ENCODE data around the gene PRDM5. TPM values are rescaled to one million over a fixed set of nuclear protein-coding genes. Genes with fewer than 3 reads are reported as not detected.
A peak's percentile ranks its signal among the peaks of the same experiment; 100 is the strongest.

Gene PRDM5
- total RNA-seq, 1 donor from 2014 or later, result 16.6 TPM

DNA sequence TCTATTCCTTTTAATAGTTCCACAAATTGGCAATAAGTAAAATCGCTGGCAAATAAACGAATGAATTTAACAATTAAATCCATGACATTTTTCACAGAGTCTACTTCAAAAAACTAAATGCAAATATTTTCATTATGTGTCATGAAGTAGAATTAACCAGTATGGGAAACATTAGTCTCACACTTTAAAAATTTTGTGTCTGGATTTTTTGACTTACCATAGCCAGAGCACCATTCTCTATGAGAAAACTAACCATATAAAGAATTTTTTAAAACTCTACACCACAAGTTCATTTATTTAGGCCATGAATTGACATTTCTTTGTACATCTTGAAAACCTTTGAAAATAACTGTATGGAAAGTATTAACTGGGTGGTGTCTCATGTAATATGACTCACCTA lies 41.2 kb downstream of the PRDM5 start:
- Mint-ChIP-seq H3K36me3 (ENCODE audit: unreplicated experiment) (peaks cover 3% of the 10 kb centered on the region), H3K4me1 (ENCODE audit: low read depth, unreplicated experiment) (no peaks in the 10 kb centered on the region), H3K27ac (ENCODE audit: unreplicated experiment) (no peak overlapping the region), H3K4me3 (ENCODE audit: unreplicated experiment) (no peak overlapping the region), H3K9me3 (ENCODE audit: unreplicated experiment) (peaks cover 1% of the 10 kb centered on the region), H3K27me3 (ENCODE audit: unreplicated experiment) (no peaks in the 10 kb centered on the region)
- DNase-seq, result no peak
- TF ChIP-seq, protein P1, sequence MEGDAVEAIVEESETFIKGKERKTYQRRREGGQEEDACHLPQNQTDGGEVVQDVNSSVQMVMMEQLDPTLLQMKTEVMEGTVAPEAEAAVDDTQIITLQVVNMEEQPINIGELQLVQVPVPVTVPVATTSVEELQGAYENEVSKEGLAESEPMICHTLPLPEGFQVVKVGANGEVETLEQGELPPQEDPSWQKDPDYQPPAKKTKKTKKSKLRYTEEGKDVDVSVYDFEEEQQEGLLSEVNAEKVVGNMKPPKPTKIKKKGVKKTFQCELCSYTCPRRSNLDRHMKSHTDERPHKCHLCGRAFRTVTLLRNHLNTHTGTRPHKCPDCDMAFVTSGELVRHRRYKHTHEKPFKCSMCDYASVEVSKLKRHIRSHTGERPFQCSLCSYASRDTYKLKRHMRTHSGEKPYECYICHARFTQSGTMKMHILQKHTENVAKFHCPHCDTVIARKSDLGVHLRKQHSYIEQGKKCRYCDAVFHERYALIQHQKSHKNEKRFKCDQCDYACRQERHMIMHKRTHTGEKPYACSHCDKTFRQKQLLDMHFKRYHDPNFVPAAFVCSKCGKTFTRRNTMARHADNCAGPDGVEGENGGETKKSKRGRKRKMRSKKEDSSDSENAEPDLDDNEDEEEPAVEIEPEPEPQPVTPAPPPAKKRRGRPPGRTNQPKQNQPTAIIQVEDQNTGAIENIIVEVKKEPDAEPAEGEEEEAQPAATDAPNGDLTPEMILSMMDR (IDR thresholded peaks at IDR 0.05; ENCODE audit: partially characterized antibody, unreplicated experiment), result no peak

DNA sequence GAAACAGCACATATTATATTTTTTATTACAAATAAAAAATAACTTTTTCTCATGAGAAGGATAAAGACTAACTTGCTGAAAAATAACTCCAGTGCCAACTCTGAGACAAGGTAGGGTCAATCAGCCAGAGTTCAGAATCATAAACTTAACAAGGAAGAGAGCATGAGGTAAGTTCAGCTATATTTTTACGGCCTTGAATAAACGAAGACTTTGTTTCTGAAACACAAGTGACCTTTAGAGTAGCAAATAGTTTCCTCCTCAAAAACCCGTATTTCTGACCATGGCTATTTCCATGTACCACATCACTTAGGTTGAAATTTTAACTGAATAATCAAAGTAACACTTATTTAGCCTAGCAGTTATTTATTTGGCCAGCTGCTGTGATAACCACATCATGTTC lies 45.5 kb downstream of the PRDM5 start:
- no peak overlapping the region for H3K27ac Mint-ChIP-seq (ENCODE audit: unreplicated experiment)
- DNase-seq, result no peak
- no peaks in the 10 kb centered on the region for H3K27me3 Mint-ChIP-seq (ENCODE audit: unreplicated experiment)
- no peak overlapping the region for H3K4me3 Mint-ChIP-seq (ENCODE audit: unreplicated experiment)
- peaks cover 3% of the 10 kb centered on the region for H3K36me3 Mint-ChIP-seq (ENCODE audit: unreplicated experiment)
- peaks cover 1% of the 10 kb centered on the region for H3K9me3 Mint-ChIP-seq (ENCODE audit: unreplicated experiment)
- TF ChIP-seq, protein P1 (IDR thresholded peaks at IDR 0.05; ENCODE audit: partially characterized antibody, unreplicated experiment), result no peak
- H3K4me1 Mint-ChIP-seq (ENCODE audit: low read depth, unreplicated experiment), result peaks cover 10% of the 10 kb centered on the region

DNA sequence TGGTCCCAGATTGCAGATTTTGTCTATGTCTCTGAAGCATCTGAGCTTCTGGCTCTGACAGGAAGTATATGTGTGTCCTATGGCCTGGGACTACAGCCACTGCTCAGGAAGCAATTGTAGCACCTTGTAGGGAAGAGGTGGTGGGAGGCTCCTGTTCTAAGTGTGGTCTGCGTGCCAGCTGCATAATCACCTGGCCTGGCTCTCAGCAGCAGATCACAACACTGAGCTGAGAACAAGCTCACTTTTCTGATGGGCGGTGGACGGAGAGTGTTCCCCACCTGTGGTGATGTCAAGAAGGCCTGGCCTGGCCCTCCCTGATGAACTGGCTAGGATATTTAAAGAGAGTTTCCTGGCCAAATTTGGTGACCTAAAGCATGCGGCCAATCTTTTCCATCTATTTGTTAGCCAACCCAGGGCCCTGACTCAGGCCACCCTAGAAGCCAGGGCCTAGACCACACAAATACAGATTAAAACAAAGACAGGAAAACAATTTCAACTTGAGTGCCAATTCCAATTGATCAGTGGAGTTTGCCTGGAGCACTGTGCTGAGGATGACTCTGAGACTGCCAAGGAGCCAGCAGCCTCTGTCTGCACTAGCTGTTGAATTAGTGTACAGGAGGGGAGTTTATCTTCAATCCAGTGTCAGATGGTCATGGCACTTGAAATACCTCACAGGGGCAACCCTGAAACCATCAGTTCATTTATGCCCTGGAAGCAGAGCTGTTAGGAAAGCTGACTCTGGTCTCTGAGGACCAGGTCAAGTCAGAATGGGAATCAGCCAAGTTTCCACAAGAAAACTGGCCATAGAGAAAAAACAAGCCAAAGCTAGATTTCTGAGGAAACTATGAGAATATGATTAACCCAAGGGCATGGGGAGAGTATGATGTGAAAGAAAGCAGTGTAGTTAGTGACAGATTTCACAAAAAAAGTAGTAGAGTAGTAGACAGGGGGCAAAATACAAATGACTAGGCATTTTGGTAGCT lies 47.4 kb downstream of the PRDM5 start:
- Mint-ChIP-seq H3K9me3 (ENCODE audit: unreplicated experiment) (no peaks in the 10 kb centered on the region), H3K4me1 (ENCODE audit: low read depth, unreplicated experiment) (peaks cover 10% of the 10 kb centered on the region), H3K27ac (ENCODE audit: unreplicated experiment) (no peak overlapping the region), H3K36me3 (ENCODE audit: unreplicated experiment) (no peaks in the 10 kb centered on the region), H3K4me3 (ENCODE audit: unreplicated experiment) (no peak overlapping the region), H3K27me3 (ENCODE audit: unreplicated experiment) (no peaks in the 10 kb centered on the region)
- TF ChIP-seq, protein P1 (IDR thresholded peaks at IDR 0.05; ENCODE audit: partially characterized antibody, unreplicated experiment), result no peak
- DNase-seq, result no peak

DNA sequence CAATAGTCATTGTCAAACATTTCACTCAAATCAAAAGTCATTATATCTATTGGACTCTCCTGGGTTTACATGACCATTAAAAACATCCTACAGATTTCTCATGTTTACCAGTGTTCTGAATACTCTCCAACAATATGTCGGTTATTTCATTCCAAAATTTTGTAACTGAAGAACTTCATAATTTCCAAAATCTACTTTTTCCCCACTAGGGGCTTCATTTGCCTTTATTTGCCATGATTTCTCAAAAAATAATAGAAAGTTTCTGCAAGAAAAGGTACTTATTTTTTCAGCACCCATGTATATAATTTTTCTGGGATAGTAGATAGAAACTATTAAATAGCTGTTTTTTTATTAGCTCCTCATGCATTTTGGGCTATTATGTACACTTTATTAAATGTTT lies 49.0 kb downstream of the PRDM5 start:
- no peak overlapping the region for H3K27ac Mint-ChIP-seq (ENCODE audit: unreplicated experiment)
- H3K4me3 Mint-ChIP-seq (ENCODE audit: unreplicated experiment), result no peak overlapping the region
- TF ChIP-seq, protein P1 (IDR thresholded peaks at IDR 0.05; ENCODE audit: partially characterized antibody, unreplicated experiment), result peak; percentile 30
- no peaks in the 10 kb centered on the region for H3K36me3 Mint-ChIP-seq (ENCODE audit: unreplicated experiment)
- peaks cover 10% of the 10 kb centered on the region for H3K4me1 Mint-ChIP-seq (ENCODE audit: low read depth, unreplicated experiment)
- peaks cover 2% of the 10 kb centered on the region for H3K27me3 Mint-ChIP-seq (ENCODE audit: unreplicated experiment)
- H3K9me3 Mint-ChIP-seq (ENCODE audit: unreplicated experiment), result no peaks in the 10 kb centered on the region
- DNase-seq, result no peak

DNA sequence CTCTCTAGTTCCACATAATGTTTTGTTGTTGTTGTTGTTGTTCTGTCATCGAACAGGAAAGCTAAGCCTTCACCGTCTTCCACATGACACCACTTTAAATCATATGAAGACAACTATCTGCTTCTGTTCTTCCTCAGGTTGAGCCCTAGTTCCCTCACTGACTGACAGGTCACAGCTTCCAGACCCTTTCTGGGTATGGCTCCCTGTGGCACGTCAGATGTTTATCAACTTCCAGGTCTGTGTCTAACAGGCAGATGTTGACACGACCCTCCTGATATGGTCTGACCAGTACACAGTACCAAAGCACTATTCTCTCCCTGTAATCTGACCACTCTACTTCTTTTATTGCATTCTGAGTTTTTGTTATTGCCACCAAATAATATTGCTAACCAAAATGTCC lies 51.4 kb downstream of the PRDM5 start:
- peaks cover 10% of the 10 kb centered on the region for H3K4me1 Mint-ChIP-seq (ENCODE audit: low read depth, unreplicated experiment)
- no peaks in the 10 kb centered on the region for H3K9me3 Mint-ChIP-seq (ENCODE audit: unreplicated experiment)
- H3K4me3 Mint-ChIP-seq (ENCODE audit: unreplicated experiment), result no peak overlapping the region
- no peak for DNase-seq
- TF ChIP-seq, protein P1 (IDR thresholded peaks at IDR 0.05; ENCODE audit: partially characterized antibody, unreplicated experiment), result no peak
- no peaks in the 10 kb centered on the region for H3K36me3 Mint-ChIP-seq (ENCODE audit: unreplicated experiment)
- H3K27me3 Mint-ChIP-seq (ENCODE audit: unreplicated experiment), result peaks cover 2% of the 10 kb centered on the region
- H3K27ac Mint-ChIP-seq (ENCODE audit: unreplicated experiment), result no peak overlapping the region

All from glutamatergic neuron (in vitro differentiated cells).